ENCODE results near the gene PDE7B.

The PDE7B gene

DNA sequence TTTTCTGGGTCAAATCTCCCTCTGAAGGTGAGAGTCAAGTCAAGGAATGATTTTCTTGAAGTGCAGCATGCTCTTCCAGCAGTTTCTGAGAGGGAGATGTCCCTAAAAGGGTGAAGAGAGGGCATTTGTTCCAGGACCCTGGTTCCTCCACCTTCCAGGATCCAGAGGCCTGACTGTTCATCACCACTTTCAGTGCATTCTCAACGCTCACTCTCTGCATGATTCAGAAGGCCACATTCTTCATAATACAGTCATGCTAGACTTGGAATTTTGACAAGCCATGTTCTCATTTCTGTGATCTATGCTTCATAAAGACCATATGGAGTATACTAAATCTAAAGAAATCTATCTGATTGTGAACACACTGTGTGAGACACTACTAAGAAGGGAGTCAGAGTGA lies 85.1 kb downstream of the PDE7B start:
- no peak for DNase-seq (ENCODE audit: low spot score)

GRCh38 chr6:135937106-135937505 lies 85.6 kb downstream of the PDE7B start:
- DNase-seq (ENCODE audit: low spot score) = no peak

DNA sequence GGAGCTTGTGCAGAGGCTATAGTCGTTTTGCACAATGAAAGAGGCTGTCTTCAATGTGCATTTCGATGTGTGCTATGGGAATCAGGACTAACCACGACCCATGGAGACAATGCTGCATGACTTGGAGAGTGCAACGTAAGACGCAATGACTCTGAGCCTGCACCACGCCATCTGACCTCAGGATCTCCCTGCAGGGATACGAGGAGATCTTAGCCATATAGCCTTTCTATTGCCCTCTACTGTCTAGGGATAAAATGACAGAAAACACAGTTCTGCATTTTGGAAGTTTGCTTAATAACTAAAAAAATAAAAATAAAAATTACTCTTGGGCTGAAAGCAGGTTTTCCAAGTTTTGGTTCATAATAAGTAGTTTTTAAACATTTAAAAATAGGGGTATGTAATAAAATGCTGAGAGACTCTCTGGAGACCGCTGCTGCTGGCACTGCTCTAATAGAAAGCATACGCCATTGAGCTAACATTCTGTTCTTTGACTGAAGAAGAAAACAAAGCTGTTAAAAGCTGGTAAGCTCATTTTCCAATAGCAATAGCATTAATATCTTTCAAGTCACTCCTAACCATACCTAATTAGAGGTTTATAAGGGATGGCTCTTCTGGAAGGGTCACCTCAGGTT lies 87.2 kb downstream of the PDE7B start:
- peak; percentile 5 for DNase-seq (ENCODE audit: low spot score)

GRCh38 chr6:135939208-135939591 lies 87.7 kb downstream of the PDE7B start:
- peak; percentile 29 for DNase-seq (ENCODE audit: low spot score)

DNA sequence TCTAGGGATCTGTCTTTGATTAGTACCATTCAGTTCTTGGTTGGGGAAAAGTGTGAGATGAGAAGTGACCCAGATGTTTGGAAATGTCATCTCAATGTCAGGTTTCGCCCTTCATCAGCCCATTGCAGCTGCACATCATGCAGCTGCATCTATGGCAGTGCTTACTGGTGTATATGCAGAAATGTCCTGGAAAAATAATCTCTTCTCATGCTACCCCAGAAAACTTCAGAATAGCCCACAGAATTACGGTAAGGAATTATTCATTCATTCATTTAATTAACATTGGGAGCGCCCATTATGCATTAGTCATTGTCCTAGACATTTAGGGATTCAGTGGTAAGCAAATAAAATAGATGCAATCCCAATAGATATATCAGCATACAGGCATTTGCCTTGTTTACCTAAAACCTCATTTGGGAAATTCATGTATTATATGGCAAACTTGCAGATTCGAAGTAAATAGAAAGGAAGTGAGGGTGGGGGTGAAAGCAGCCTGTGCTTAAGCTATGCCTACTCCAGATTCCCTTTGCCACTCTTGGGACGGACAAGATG lies 89.2 kb downstream of the PDE7B start:
- no peak for DNase-seq (ENCODE audit: low spot score)

- DNase-seq (ENCODE audit: low spot score) = no peak
Measured at GRCh38 chr6:135941275-135942025, 89.9 kb downstream of the PDE7B start.

DNA sequence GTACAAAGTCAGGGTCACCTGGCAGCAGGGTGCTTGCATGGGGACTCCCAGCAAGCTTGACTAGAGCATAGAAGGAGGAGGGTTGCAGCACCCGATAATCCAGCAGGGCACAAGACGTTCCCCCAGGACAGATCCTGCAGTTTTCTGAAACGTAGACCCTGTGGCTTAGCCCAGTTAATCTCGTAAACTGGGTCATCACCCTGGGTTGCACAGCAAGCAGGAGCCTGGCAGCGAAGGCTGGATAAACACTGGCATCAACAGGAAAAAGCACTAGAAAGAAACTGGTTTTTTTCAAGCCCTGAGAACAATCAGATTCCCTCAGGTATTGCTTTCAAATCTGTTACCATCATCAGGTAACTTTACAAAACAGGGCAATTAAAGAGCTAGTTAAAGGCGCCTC lies 92.6 kb downstream of the PDE7B start:
- no peak for DNase-seq (ENCODE audit: low spot score)

DNA sequence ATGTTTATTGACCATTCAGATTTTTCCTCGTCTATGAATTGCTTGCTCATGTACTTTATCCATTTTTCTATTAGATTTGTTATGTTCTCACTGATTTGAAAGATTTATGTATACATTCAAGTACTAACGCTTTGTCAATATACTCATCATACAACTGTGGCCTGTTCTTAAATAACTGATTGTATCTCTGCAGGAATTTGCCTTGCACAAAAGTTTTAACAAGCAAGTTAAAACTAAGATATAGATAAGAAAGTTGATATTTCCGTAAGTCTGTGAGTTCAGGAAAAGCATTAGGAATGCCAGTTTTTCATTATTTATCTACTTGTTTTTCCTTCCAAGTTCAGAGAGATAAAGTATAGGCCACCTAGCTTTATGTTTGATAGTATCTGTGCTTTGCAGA lies 95.2 kb downstream of the PDE7B start:
- DNase-seq (ENCODE audit: low spot score) = no peak

- peak; percentile 45 for DNase-seq (ENCODE audit: low spot score)
Measured at GRCh38 chr6:135950669-135951068, 99.2 kb downstream of the PDE7B start.

DNA sequence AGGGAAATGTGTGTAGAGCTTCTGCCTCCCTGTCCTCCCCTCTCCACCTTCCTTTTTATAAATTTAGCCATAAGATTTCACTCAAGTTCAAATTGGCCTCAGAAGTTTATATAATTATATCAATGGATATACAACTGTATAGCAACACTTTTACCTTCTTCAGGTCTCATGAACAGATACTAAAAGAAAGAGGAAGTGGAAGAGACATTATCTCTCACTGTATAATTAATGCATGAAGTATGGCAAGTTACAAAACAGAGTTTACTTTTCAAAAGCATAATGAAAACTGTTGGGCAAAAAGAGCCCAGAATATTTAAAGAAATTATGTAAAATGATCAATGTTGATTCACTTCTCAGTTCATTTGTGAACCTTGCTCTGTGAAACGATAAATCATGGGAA lies 99.7 kb downstream of the PDE7B start:
- DNase-seq (ENCODE audit: low spot score) = no peak

DNA sequence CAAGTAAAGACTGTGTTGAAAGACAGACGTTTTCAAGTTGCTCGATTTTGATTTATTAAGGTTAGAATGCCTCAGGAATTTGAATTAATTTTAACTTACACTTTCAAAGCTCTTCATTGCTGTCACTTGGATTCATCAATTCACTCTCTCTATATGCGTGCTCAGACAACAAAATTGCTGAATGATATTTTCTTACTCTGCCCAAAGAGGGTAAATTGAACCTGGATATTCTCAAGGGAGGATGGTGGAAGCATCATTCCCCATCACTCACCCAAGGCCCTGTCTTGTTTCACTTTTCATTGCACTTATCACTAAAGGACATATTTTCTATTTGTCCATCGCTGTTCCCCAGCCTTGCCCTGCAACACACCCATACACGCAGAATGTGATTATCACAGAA lies 102.3 kb downstream of the PDE7B start:
- no peak for DNase-seq (ENCODE audit: low spot score)

DNA sequence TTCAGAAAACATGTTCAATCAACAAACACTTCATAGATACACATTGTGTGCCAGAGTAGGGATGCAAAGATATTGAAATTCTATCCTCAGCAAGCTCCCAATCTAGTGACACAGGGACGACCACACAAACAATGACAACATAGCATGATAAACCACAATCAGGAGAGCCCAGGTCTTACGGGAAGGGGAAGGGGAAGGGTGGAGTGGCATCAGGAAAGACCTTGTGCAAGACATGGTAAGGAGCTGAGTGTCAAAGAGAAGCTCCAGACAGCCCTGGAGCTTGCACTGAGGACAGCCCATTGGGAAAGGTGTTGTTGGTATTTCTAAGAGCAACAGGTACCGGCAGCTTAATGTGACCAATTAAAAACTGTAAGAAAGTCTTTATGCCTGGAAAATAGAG lies 103.6 kb downstream of the PDE7B start:
- no peak for DNase-seq (ENCODE audit: low spot score)

DNA sequence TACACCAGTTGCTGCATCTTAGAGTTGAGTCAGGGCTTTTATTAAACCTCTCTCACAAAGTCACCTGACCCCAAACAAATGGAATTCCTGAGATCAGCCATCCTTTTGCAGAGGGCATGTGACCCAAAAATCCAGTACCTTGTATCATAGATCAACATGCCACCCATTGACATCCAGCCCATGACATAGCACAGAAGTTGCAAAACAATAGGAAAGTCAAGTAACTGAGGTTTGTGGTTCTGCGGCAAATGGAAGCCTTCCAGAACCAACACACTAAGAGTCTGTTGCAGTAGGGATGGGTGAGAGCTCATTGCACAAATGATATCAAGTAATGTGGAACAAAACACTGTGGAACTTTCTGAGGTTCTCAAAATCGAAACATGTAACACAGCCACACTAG lies 111.2 kb downstream of the PDE7B start:
- no peak for DNase-seq (ENCODE audit: low spot score)

- no peak for DNase-seq (ENCODE audit: low spot score)
Measured at GRCh38 chr6:135970750-135971149, 119.2 kb downstream of the PDE7B start.

- no peak for DNase-seq (ENCODE audit: low spot score)
Measured at GRCh38 chr6:135971351-135971750, 119.8 kb downstream of the PDE7B start.

DNA sequence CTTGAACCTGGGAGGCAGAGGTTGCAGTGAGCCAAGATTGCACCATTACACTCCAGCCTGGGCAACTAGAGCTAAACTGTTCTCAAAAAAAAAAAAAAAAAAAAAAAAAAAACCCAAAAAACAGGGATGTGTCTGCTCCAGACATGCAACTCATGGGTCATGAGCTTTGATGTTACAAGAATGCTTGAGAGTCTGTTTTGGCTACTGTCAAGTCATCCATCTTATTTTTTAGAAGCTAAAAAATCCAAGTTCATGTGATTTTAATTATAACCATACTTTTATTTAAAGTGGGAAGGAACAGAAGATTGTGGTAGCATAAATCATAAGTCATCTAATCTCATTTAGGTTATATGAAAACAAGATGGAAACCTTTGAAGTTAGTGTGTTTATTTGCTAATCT lies 120.6 kb downstream of the PDE7B start:
- no peak for DNase-seq (ENCODE audit: low spot score)

GRCh38 chr6:135972586-135972985 lies 121.1 kb downstream of the PDE7B start:
- no peak for DNase-seq (ENCODE audit: low spot score)

DNA sequence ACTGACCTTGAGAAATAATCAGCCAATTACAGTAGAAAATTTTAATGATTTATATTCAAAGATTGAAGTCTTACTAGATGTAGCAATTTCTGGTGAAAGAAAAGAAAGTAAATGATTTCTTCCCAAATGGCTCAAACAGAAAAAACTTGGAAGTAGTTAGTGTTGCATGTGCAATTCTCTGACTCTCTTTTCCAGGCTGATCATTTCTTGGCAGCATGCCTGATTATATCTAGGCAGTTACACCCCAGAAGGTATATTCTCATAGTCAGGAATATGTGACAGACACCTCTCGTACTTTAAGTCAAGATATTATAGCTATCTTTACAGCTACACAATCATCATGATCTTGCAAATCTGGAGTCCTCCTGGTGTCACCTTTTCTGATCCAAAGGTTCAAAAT lies 122.9 kb downstream of the PDE7B start:
- DNase-seq (ENCODE audit: low spot score) = peak; percentile 8

DNA sequence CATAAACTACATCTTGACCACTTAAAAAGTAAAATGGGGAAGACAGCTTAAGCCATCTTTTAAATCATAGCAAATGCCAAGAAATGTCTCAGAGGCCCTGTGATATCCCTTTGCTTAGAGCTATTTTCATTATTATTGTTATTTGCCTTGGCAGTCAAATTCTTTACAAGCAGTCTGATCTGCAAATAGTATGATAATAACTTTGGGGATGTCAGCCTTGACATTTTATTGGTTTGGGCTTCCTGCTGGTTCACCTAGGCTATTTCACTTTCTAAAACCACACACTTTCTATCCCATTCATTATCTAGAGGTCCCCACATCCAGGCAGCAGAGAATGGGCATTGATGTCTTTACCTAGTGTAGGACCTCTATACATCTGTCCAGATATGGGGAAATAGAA lies 125.1 kb downstream of the PDE7B start:
- no peak for DNase-seq (ENCODE audit: low spot score)

GRCh38 chr6:135983093-135983492 lies 131.6 kb downstream of the PDE7B start:
- no peak for DNase-seq (ENCODE audit: low spot score)

DNA sequence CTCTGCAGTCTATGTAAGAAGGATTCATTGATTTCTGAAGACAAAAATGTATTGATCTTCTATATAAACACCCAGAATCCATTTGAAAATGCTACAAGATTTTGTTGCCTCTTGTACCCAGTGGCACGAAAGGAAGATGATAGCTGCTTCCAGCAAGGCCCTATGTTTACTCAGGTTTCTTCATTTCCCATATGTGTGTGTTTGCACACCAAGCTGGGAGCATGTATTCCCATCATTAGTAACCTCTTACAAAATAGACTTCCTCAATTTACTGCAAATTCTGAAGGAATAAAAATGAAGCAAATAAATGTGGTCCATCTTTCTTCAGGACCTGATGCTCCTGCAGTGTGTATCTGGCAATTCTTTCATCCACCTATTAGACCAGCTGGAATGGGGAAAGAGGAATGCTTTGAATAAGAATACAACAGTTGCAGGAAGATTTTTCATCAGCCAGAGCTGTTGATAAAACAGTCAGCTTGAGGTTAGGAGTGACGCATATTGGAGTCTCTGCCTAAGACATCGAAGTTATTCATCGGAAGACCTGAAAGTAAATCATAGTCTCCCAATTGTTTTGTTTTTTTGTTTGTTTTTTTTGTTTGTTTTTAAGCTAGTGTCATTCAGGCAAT lies 132.3 kb downstream of the PDE7B start:
- DNase-seq (ENCODE audit: low spot score) = no peak

GRCh38 chr6:135985471-135985870 lies 134.0 kb downstream of the PDE7B start:
- DNase-seq (ENCODE audit: low spot score) = no peak

DNA sequence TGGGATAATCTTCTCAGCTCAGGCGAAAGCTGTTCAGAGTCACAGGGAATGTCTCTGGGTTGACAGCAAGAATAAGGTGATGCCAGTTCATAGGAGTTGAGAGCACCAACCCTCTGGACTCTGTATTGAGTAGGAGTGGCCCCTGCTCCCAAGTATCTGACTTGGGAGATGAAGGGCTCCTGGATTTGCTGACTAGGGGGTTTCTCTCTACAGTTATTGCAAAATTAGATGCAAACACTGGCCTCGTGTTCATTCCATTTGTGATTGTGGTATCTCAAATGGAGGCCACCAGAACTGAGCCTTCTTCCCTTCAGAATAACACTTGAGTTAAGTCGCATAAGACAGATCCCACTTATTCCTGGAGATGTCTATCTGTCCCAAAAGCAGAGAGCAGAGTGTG lies 135.7 kb downstream of the PDE7B start:
- no peak for DNase-seq (ENCODE audit: low spot score)
